C4-2B (cell line): ENCODE data around the gene DTD2.

Experiments
- H3K27ac ChIP-seq: fragments of 450-650 bp; 2 replicates; pipeline ENCODE4 v1.5.1; 2017
- ZFX ChIP-seq: fragments of 450-650 bp; IDR thresholded peaks from 2 replicates; pipeline ENCODE4 v1.6.1; 2017
- TF ChIP-seq, protein P1 (sequence below): fragments of 450-650 bp; conservative IDR thresholded peaks from 2 replicates; pipeline ENCODE4 v1.5.1; 2017; ENCODE audit warnings: mild to moderate bottlenecking

The DTD2 gene

DNA sequence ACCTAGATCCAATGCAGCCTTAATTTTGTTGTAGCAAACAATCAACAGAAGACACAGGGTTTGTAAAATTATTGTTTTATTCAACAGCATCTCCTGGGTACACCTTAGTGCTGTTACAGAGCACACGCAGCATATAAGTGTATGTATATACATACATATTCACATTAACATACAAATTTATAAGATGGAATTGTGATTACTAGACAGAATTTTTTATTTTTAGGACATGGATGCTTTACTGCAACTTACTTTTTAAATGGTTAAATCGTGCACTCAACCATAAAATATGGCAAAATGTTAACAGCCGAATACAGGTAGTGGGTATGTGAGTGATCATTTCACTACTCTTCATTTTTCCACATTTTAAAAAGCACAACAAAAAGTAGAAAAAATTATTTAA, 53.6 kb downstream of the DTD2 start:
- H3K27ac ChIP-seq = no peak overlapping the region
- TF ChIP-seq, protein P1, sequence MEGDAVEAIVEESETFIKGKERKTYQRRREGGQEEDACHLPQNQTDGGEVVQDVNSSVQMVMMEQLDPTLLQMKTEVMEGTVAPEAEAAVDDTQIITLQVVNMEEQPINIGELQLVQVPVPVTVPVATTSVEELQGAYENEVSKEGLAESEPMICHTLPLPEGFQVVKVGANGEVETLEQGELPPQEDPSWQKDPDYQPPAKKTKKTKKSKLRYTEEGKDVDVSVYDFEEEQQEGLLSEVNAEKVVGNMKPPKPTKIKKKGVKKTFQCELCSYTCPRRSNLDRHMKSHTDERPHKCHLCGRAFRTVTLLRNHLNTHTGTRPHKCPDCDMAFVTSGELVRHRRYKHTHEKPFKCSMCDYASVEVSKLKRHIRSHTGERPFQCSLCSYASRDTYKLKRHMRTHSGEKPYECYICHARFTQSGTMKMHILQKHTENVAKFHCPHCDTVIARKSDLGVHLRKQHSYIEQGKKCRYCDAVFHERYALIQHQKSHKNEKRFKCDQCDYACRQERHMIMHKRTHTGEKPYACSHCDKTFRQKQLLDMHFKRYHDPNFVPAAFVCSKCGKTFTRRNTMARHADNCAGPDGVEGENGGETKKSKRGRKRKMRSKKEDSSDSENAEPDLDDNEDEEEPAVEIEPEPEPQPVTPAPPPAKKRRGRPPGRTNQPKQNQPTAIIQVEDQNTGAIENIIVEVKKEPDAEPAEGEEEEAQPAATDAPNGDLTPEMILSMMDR = no peak
- TF ChIP-seq ZFX = no peak

DNA sequence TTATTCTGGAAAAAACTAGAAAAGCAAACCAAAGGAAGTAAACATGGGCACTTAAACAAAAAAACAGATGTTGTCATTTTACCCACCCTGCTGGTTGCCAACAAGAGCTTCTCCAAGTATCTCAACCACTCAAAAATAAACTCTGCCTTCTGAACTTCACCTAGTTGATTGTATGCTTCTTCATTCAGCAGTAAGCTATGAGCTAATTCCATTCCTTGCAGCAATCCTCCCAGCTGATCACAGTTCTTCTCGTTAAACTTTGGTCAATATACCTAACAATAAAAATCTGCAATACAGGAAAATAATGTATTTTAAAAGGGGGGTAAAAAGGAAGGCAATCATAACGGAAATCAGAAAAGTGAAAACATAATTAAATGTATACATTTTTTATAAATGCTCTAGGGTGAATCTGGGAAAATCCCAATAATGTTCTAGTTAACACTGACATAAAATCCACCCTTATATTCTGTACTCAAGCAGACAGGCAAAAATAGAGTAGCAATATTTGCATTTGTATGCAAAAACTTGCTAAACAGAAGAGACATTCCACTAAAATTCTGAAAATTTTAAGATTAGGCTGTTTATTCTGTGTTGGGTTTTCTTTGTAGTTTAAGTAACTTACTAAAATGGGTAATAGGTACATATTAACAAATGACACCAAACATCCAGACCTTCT, 54.4 kb downstream of the DTD2 start:
- TF ChIP-seq, protein P1 = no peak
- no peak for TF ChIP-seq ZFX
- no peak overlapping the region for H3K27ac ChIP-seq

DNA sequence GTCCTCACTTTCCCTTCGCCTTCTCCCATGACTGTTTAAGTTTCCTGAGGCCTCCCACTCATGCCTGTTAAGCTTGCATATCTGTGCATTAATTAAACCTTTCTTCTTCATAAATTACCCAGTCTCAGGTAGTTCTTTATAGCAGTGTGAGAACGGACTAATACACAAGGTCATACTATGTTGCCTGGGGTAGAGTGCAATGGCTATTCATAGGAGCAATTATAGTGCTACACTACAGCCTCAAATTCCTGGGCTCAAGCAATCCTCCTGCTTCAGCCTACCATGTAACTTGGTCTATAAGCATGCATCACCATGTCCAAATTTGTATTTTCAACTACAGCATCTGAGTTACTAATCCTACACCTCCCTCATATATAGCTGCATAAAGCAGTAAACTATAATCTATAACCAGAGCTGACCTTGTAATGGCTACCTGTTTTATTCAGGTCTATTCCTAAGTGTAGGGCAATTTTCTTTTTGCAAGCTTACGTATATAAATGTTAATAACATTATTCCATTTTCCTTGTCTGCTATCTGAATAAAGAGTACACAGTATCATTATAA, 55.9 kb downstream of the DTD2 start:
- TF ChIP-seq, protein P1 = no peak
- no peak for TF ChIP-seq ZFX
- H3K27ac ChIP-seq = no peak overlapping the region

DNA sequence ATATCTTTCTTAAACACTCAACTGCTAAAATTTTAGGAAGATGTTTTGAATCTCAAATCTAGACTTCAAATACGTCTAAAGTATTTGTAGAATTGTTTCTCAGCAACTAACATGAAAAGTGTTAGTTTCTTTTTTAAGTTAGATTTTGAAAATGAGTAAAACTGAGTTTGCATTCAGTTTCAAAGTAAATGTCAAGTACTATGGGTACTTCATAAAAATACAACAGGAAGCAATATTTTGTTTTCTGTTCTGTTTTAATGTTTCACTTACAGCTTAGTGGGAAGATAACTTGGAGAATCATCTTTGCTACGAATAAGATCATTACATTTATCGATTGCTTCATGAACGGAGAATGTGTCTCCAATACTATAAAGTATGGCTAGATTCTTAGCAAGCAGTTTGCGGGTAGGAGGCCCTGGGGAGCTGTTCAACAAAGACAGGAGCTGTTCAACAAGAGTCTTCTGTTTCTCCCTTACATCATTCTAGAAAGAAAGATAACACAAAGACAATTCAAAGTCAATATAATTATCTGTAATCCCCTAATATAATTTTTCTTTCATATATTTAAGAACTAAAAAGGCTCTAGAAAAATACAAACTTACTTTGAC, 57.2 kb downstream of the DTD2 start:
- no peak overlapping the region for H3K27ac ChIP-seq
- no peak for TF ChIP-seq ZFX
- TF ChIP-seq, protein P1 = no peak
